HEK293T (cell line): ENCODE results near the gene POLN.

Experiments used
- ARNT ChIP-seq: fragments of 450-650 bp; IDR thresholded peaks from 2 replicates; pipeline ENCODE4 v1.6.1; 2017; ENCODE audit warnings: mild to moderate bottlenecking
- ELF4 ChIP-seq: fragments of 450-650 bp; IDR thresholded peaks from 2 replicates; pipeline ENCODE4 v1.6.1; 2017; ENCODE audit warnings: antibody characterized with exemption
- FOXA1 ChIP-seq: fragments of 450-650 bp; IDR thresholded peaks from 2 replicates; pipeline ENCODE4 v1.6.1; 2016; ENCODE audit warnings: mild to moderate bottlenecking
- FOXK2 ChIP-seq: fragments of 450-650 bp; IDR thresholded peaks from 2 replicates; pipeline ENCODE4 v1.6.1; 2016; ENCODE audit warnings: mild to moderate bottlenecking
- FOXM1 ChIP-seq: fragments of 450-650 bp; IDR thresholded peaks from 2 replicates; pipeline ENCODE4 v1.6.1; 2017; ENCODE audit warnings: mild to moderate bottlenecking, borderline replicate concordance
- HDGF ChIP-seq: fragments of 450-650 bp; IDR thresholded peaks from 2 replicates; pipeline ENCODE4 v1.6.1; 2017; ENCODE audit warnings: antibody characterized with exemption, borderline replicate concordance
- L3MBTL2 ChIP-seq: fragments of 450-650 bp; conservative IDR thresholded peaks from 2 replicates; pipeline ENCODE4 v1.6.1; 2016; ENCODE audit warnings: mild to moderate bottlenecking
- NFRKB ChIP-seq: fragments of 450-650 bp; IDR thresholded peaks from 2 replicates; pipeline ENCODE4 v1.6.1; 2016; ENCODE audit warnings: mild to moderate bottlenecking, moderate library complexity
- SP1 ChIP-seq: fragments of 450-650 bp; IDR thresholded peaks from 2 replicates; pipeline ENCODE4 v1.6.1; 2017
- SUZ12 ChIP-seq: fragments of 450-650 bp; IDR thresholded peaks from 2 replicates; pipeline ENCODE4 v1.6.1; 2016; ENCODE audit warnings: mild to moderate bottlenecking
- TARDBP ChIP-seq: fragments of 450-650 bp; IDR thresholded peaks from 2 replicates; pipeline ENCODE4 v1.6.1; 2016
- ZNF384 ChIP-seq: fragments of 450-650 bp; IDR thresholded peaks from 2 replicates; pipeline ENCODE4 v1.6.1; 2016
- TF ChIP-seq, protein P1 (sequence below): fragments of 450-650 bp; IDR thresholded peaks from 2 replicates; pipeline ENCODE4 v1.6.1; 2016

DNA sequence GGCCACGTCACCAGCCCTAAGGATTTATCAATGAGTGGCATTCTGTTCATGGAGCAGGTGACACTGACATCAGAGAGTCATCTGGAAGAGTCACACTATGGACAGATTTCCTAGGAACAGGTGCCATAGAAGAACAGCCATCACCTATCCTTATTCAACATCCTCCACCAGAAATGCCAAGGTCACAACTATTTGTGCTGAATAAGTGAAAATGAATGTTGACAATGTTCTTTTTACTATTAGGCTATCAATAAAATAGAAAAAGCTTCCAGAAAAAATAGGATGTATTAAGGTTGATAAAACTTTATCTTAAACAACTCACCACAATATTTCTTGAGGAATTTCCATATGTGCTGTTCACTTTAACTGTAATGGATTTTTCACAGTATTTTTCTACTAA lies 62.9 kb downstream of the POLN start:
- no peak for TF ChIP-seq SP1
- no peak for TF ChIP-seq ELF4
- no peak for TF ChIP-seq SUZ12
- no peak for TF ChIP-seq L3MBTL2
- no peak for TF ChIP-seq TARDBP
- no peak for TF ChIP-seq FOXA1
- TF ChIP-seq NFRKB = no peak
- TF ChIP-seq ARNT = no peak
- TF ChIP-seq HDGF = no peak
- no peak for TF ChIP-seq ZNF384
- no peak for TF ChIP-seq FOXK2
- no peak for TF ChIP-seq FOXM1
- TF ChIP-seq, protein P1, sequence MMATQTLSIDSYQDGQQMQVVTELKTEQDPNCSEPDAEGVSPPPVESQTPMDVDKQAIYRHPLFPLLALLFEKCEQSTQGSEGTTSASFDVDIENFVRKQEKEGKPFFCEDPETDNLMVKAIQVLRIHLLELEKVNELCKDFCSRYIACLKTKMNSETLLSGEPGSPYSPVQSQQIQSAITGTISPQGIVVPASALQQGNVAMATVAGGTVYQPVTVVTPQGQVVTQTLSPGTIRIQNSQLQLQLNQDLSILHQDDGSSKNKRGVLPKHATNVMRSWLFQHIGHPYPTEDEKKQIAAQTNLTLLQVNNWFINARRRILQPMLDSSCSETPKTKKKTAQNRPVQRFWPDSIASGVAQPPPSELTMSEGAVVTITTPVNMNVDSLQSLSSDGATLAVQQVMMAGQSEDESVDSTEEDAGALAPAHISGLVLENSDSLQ = no peak
